ENCODE measurements around the gene SLC31A1. TPM values are rescaled to one million over a fixed set of nuclear protein-coding genes. Genes with fewer than 3 reads are reported as not detected.

The SLC31A1 gene
- total RNA-seq, result 22.9 and 24.1 TPM in 2 replicates

GRCh38 chr9:113221003-113221799 is at the start of gene SLC31A1, which contains the start of gene FKBP15:
SLC31A1 (plus strand) TSS chr9:113221544; CDS start chr9:113256149, 34,605 bp downstream.
FKBP15 (minus strand) TSS chr9:113221277; CDS start chr9:113221243, 34 bp downstream.

DNA sequence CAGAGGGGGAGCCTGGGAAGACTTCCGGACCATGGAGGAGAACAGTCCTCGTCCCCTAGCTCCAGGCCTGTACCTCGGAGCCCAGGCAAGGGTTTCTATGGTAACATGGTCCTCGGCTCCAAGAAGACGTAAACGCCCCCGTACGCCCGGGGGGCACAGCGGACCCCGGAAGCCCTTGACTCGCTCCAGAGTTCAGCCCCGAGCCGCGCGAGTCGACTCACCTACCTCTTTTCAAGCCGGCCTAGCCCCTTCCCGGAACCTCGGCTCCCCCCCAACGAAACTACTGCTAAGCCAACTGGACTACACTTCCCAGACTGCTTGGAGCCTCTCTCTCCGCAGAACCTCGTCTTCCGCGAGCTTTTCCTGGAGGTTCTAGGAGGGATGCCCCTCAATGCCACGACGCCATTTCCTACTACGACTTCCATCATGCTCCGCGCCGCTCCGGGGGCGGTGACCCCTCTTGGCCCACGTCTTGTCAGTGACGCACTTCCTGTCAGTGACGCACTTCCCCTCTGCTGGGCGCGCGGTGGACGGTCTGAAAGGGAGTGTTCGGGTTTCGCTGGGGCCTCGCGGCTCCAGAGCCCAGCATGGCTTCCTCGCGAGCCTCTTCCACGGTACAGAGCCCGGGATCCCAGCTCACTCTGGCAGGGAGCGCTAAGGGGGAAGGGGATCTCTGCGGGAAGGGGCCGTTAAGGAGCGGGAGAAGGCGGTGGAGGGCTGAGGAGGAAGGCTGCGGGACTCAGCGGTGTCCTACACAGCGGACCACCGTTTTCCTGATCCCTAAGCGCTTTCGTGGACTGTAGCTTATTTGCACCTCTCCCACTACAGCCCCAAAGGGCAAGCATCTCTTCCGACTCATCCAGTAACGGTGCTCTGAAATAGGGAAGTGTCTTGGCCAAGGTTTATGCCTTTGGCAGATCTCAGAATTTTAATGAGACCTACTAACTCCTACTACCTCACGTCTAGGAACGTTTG is 54.1 kb downstream of the SLC31A1 start, which contains the start of the genes CDC26 and PRPF4:
Gene CDC26 (minus strand): TSS at position 416 of the 975 bp plus-strand sequence. CDS start 3,065 bp downstream, outside the sequence.
Gene PRPF4 (plus strand): TSS at position 502 of the 975 bp plus-strand sequence. CDS start 86 bp downstream, at position 588.

DNA sequence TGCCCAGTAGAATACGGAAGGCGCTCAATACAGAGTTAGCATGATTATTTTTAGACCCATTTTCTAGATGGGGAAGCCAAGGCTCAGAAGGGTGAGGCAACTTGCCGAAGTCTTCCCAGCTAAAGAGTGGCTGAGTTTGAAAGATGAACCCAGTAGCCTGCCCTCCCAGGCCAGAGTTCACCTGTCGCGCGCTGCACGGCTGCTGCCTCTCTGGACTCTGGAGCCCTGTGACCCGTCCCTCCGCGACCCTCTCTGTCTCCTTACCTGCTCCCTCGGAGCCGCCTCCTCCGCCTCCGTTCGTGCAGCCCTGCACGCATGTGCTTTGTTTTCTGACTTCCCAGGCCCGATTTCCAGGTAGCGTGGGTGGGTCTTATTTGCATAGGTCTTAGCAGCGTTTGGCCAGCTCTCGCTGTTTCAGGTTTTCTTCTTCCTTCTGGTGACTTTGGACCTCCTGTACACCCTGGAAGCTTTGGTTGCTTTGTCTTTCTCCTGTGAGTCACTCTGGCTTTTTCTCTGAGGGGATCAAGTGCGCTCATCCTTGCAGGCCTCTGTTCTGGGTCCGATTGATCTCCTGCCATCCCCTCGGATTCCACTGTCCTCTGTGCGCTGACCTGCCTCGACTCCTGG is 81.6 kb downstream of the SLC31A1 start, which contains the start of gene RNF183:
Gene RNF183 (minus strand): TSS at position 585 of the 627 bp plus-strand sequence. CDS start 5,192 bp downstream, outside the sequence.

Other genes starting within 250 kb of the SLC31A1 start
- 0.96 and 1.1 TPM in 2 replicates for gene ZNF883, start 209.4 kb upstream of the SLC31A1 start, total RNA-seq
- 0.48 and 0.64 TPM in 2 replicates for gene ZFP37, start 164.8 kb upstream of the SLC31A1 start, total RNA-seq
- 27.1 and 85.3 TPM in 2 replicates for gene SLC31A2, start 70.5 kb upstream of the SLC31A1 start, total RNA-seq
- 12.6 and 14.2 TPM in 2 replicates for gene FKBP15, start 267 bp upstream of the SLC31A1 start, total RNA-seq
- 15.8 and 32.3 TPM in 2 replicates for gene CDC26, start 54.0 kb downstream of the SLC31A1 start, total RNA-seq
- gene PRPF4, start 54.1 kb downstream of the SLC31A1 start, total RNA-seq, result 35.9 and 43.3 TPM in 2 replicates
- under 0.01 and 1.9 TPM in 2 replicates for gene RNF183, start 81.8 kb downstream of the SLC31A1 start, total RNA-seq
- gene WDR31, start 118.7 kb downstream of the SLC31A1 start, total RNA-seq, result 1.2 and 3.8 TPM in 2 replicates
- 4.7 and 6.5 TPM in 2 replicates for gene BSPRY, start 128.0 kb downstream of the SLC31A1 start, total RNA-seq
- gene HDHD3, start 155.4 kb downstream of the SLC31A1 start, total RNA-seq, result 17.1 and 22.4 TPM in 2 replicates
- gene ALAD, start 179.7 kb downstream of the SLC31A1 start, total RNA-seq, result 4.5 and 6.0 TPM in 2 replicates
- 53.7 and 54.7 TPM in 2 replicates for gene POLE3, start 189.1 kb downstream of the SLC31A1 start, total RNA-seq
- under 0.01 TPM in 1 of 2 replicates, not detected in the other for gene C9orf43, start 189.2 kb downstream of the SLC31A1 start, total RNA-seq
- gene RGS3, start 242.2 kb downstream of the SLC31A1 start, total RNA-seq, result 21.1 and 21.4 TPM in 2 replicates

Data from tracheal epithelial cell (primary cell).